GM21447 (cell line): ENCODE data around the gene LRRC41.
"Not testable (repeated sequence)": the region's sequence is repeated elsewhere in the genome, so short reads cannot be mapped to it uniquely, and the experiment has no call there.

Source experiments
- ATAC-seq: cut with Tn5 transposase; IDR thresholded peaks from one replicate; pipeline ENCODE4 v1.9.1; 2021; ENCODE audit not compliant: unreplicated experiment

LRRC41 gene

DNA sequence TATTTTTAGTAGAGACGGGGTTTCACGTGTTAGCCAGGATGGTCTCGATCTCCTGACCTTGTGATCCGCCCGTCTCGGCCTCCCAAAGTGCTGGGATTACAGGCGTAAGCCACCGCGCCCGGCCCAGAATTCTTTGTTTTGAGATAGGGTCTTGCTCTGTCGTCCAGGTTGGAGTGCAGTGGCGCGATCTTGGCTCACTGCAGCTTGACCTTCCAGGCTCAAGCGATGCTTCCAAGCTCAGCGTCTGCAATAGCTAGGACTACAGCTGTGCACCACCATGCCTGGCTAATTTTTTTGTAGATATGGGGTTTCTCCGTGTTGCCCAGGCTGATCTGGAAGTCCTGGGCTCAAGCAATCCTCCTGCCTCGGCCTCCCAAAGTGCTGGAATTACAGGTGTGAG lies 57.3 kb downstream of the LRRC41 start:
- not testable (repeated sequence) for ATAC-seq

DNA sequence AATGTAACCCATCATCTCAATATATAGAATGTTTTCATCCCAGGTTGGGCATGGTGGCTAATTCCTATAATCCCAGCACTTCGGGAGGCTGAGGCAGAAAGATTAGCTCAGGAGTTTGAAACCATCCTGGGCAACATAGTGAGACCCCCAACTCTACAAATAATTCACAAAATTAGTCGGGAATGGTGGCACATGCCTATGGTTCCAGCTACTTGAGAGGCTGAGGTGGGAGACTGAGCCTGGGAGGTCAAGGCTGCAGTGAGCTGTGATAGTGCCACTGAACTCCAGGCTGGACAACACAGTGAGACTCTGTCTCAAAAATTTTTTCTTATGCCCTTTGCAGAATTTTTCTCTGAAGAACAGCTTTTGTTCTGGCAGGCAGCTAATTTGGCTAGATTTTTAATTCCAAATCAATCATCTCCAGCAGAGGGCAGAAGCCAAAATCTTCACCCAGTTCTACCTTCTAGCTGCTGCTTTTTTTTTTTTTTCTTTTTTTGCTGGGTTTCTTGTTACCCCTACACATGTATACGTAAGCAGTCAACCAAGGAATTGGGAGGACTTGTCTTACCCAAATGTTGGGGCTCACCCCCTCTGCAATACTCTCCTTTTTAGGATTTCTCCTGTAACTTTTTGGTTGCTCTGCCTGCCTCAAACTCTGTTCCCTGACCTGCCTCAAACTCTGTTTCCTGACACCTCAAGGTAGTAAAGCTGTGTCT lies 58.6 kb downstream of the LRRC41 start:
- ATAC-seq = no peak

DNA sequence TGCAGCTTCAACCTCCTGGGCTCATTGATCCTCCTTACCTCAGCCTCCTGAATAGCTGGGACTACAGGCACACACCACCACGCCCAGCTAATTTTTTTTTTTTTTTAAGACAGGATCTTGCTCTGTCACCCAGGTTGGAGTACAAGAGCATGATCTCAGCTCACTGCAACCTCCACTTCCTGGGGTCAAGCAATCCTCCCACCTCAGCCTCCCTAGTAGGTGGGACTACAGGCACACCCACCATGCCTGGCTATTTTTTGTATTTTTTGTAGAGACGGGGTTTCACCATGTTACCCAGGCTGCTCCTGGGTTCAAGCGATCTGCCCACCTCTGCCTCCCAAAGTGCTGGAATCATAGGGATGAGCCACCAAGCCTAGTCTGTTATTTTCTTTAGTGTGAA lies 59.6 kb downstream of the LRRC41 start:
- ATAC-seq = not testable (repeated sequence)

DNA sequence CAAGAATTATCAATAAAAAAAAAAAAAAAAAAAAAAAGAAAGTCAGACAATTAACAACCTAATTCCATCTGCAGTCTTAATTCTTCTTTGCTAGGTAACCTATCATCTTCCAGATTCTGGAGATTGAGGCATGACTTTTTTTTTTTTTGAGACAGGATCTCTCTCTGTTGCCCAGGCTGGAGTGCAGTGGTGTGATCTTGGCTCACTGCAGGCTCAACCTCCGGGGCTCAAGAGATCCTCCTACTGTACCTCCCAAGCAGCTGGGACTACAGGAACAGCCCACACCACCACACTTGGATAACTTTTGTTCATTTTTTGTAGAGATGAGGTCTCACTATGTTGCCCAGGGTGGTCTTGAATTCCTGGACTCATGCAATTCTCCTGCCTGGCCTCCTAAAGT lies 60.5 kb downstream of the LRRC41 start:
- ATAC-seq = no peak

DNA sequence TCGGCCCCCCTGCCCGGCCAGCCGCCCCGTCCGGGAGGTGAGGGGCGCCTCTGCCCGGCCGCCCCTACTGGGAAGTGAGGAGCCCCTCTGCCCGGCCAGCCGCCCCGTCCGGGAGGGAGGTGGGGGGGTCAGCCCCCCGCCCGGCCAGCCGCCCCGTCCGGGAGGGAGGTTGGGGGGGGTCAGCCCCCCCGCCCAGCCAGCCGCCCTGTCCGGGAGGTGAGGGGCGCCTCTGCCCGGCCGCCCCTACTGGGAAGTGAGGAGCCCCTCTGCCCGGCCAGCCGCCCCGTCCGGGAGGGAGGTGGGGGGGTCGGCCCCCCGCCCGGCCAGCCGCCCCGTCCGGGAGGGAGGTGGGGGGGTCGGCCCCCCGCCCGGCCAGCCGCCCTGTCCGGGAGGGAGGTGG lies 61.7 kb downstream of the LRRC41 start:
- ATAC-seq = not testable (repeated sequence)

DNA sequence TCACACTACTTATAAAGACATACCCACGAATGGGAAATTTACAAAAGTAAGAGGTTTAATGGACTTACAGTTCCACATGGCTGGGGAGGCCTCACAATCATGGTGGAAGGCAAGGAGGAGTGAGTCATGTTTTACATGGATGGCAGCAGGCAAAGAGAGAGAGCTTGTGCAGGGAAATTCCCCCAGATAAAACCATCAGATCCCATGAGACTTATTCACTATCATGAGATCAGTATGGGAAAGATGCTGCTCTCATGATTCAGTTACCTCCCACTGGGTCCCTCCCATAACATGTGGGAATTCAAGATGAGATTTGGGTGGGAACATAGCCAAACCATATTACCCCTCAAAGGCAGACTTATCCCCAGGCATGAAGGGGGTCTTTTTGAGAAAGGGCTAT lies 64.6 kb downstream of the LRRC41 start:
- not testable (repeated sequence) for ATAC-seq

DNA sequence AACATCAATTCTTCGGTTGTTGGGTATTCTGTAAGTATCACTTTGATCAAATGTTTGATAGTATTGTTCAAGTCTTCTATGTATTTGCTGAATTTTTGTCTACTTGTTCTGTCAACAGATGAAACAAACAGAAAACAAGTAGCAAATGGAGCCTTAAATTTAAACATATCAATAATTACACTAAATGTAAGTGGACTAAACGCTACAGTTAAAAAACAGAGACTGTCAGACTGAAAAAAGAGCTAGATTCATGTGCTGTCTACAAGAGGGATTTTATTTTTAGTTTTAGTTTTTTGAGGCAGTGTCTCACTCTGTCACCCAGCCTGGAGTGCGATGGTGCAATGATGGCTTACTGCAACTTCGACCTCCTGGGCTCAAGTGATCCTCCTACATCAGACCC lies 66.5 kb downstream of the LRRC41 start:
- no peak for ATAC-seq

DNA sequence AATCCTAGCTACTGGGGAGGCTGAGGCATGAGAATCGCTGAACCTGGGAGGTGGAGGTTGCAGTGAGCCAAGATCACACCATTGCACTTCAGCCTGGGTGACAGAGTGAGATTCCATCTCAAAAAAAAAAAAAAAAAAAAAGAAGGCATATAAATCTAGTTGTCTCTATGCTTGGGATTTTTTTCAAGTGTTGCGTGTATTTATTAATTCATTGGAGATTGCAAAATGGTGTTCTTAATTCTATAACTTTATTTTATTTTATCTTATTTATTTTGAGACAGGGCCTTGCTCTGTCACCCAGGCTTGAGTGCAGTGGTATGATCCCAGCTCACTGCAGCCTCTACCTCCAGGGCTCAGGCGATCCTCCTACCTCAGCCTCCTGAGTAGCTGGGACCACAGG lies 72.2 kb downstream of the LRRC41 start:
- ATAC-seq = not testable (repeated sequence)
